ENCODE data around the gene ICAM4. TPM values are rescaled to one million over a fixed set of nuclear protein-coding genes. Genes with fewer than 3 reads are reported as not detected.
A peak's percentile ranks its signal among the peaks of the same experiment; 100 is the strongest.

Gene ICAM4
- total and polyA plus RNA-seq, 9 of the 15 experiments (the other 6 are each of a cell fraction or from before 2014, with no cell fraction given) = 14.1 to 86.1 (median 29.6) TPM

DNA sequence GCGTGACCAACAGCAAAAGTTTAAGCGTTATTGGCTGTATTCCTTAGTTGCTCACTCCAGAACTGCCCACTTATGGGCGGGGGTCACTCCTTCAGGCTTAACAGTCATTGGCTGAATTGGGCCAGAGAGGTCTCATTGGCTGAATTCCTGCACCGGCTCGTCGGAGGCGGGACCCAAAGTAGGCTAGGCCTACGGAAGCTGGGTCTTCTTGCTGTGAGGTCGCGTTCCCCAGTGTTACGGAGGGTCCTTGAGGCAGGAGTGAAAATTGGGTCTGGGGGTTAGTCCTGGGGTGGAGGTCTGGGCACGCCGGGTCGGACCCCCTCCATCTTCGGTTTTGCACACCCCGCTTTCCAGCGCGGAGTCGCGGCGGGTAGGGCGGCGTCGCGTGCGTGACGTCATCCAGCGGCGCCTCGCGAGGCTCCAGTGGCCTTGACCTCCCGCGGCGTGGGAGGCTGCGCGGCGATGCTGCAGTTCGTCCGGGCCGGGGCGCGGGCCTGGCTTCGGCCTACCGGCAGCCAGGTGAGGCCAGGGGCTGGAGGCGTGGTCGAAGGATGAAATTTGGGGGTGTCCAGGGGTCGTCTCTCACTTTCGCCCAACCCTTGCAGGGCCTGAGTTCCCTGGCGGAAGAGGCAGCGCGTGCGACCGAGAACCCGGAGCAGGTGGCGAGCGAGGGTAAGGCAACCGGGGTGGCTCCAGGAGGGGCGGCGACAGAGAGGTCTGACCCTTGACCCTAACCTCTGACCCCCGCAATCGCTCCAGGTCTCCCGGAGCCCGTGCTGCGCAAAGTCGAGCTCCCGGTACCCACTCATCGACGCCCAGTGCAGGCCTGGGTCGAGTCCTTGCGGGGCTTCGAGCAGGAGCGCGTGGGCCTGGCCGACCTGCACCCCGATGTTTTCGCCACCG lies 34.7 kb upstream of the ICAM4 start, which contains the start of gene MRPL4 (continued):
- TF ChIP-seq, protein P1, sequence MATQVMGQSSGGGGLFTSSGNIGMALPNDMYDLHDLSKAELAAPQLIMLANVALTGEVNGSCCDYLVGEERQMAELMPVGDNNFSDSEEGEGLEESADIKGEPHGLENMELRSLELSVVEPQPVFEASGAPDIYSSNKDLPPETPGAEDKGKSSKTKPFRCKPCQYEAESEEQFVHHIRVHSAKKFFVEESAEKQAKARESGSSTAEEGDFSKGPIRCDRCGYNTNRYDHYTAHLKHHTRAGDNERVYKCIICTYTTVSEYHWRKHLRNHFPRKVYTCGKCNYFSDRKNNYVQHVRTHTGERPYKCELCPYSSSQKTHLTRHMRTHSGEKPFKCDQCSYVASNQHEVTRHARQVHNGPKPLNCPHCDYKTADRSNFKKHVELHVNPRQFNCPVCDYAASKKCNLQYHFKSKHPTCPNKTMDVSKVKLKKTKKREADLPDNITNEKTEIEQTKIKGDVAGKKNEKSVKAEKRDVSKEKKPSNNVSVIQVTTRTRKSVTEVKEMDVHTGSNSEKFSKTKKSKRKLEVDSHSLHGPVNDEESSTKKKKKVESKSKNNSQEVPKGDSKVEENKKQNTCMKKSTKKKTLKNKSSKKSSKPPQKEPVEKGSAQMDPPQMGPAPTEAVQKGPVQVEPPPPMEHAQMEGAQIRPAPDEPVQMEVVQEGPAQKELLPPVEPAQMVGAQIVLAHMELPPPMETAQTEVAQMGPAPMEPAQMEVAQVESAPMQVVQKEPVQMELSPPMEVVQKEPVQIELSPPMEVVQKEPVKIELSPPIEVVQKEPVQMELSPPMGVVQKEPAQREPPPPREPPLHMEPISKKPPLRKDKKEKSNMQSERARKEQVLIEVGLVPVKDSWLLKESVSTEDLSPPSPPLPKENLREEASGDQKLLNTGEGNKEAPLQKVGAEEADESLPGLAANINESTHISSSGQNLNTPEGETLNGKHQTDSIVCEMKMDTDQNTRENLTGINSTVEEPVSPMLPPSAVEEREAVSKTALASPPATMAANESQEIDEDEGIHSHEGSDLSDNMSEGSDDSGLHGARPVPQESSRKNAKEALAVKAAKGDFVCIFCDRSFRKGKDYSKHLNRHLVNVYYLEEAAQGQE (IDR thresholded peaks at IDR 0.05; ENCODE audit: borderline replicate concordance) = no peak
- TF ChIP-seq, protein P1 (CRISPR knock-in tag; IDR thresholded peaks at IDR 0.05; ENCODE audit: low read depth) = peak; percentile 77
- TF ChIP-seq, protein P2, sequence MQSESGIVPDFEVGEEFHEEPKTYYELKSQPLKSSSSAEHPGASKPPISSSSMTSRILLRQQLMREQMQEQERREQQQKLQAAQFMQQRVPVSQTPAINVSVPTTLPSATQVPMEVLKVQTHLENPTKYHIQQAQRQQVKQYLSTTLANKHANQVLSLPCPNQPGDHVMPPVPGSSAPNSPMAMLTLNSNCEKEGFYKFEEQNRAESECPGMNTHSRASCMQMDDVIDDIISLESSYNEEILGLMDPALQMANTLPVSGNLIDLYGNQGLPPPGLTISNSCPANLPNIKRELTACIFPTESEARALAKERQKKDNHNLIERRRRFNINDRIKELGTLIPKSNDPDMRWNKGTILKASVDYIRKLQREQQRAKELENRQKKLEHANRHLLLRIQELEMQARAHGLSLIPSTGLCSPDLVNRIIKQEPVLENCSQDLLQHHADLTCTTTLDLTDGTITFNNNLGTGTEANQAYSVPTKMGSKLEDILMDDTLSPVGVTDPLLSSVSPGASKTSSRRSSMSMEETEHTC (IDR thresholded peaks at IDR 0.05) = peak; percentile 49; the same call in 1 of the 2 replicates
- peak; percentile 31 for TF ChIP-seq ARID1B (IDR thresholded peaks at IDR 0.05)
- peak; percentile 98 for TF ChIP-seq NFYB (IDR thresholded peaks at IDR 0.05; ENCODE audit: extremely low read depth, insufficient read length)
